GM13976 (cell line): ENCODE measurements around the gene DOCK4.

Experiments
- DNase-seq: peaks from one replicate; pipeline ENCODE4 v3.0.0; 2012; ENCODE audit warnings: low spot score
- in situ Hi-C: fragments of 300-500 bp; cut with MboI; formaldehyde crosslinking; loops from one replicate; pipeline ENCODE4 v1.12.0; 2022; ENCODE audit warnings: low sequenced_read_pairs, mixed read lengths, inconsistent platforms; ENCODE audit not compliant: unreplicated experiment
- TF ChIP-seq, protein P1 (sequence below): IDR thresholded peaks from 2 replicates; pipeline ENCODE4 v1.5.1; 2012; ENCODE audit warnings: borderline replicate concordance, mild to moderate bottlenecking; ENCODE audit not compliant: insufficient read depth; ENCODE audit errors: extremely low read depth, missing control alignments, control extremely low read depth

Gene DOCK4

DNA sequence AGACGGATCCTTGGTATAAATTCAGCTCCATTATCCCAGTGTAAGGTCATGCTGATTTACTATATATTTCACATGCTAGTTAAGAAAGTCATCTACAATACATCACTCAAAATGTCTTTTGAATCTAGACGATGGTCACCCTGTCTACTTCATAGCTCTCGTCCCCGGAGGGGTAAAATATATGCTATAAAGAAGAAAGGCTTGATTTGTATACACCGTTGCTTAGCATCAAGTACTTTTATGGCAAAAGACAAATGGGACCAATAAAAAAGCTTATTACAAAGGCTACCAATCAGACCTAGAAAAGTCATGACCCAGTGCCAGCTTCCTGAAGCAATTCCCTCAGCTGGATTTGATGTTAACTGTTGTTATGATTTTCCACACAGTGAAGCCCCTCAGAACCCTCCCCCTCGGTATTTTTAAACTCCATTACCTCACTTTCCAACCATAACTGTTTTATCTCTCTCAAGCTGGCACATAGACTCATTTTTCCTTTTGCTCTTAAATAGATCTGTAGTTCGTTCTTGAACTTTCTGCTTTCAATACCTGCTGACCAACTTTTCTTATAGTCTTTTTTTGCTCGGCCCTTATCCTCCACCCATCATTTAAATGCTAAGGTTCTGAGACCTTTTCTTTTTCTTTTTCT, 104.9 kb downstream of the DOCK4 start:
- no peak for DNase-seq
- TF ChIP-seq, protein P1, sequence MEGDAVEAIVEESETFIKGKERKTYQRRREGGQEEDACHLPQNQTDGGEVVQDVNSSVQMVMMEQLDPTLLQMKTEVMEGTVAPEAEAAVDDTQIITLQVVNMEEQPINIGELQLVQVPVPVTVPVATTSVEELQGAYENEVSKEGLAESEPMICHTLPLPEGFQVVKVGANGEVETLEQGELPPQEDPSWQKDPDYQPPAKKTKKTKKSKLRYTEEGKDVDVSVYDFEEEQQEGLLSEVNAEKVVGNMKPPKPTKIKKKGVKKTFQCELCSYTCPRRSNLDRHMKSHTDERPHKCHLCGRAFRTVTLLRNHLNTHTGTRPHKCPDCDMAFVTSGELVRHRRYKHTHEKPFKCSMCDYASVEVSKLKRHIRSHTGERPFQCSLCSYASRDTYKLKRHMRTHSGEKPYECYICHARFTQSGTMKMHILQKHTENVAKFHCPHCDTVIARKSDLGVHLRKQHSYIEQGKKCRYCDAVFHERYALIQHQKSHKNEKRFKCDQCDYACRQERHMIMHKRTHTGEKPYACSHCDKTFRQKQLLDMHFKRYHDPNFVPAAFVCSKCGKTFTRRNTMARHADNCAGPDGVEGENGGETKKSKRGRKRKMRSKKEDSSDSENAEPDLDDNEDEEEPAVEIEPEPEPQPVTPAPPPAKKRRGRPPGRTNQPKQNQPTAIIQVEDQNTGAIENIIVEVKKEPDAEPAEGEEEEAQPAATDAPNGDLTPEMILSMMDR, result no peak
- in situ Hi-C loops, result no loop called here

DNA sequence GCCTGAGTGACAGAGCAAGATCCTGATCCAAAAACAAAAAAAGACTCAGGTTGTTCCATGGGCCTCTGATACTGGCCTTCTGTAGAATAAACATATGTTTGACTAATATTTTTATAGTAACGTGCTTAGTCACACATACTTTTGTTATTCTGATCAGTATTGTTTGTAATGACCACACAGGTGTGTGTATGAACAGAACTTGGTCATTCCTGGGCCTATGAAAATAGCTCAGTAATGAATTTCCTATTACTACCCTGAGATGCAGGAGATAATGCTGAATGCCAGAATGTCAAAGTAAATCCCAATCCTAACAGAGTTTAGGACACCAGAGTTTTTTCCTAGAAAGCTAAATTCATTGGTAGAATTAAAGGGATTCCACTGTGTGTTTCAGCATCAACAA, 108.7 kb downstream of the DOCK4 start:
- TF ChIP-seq, protein P1, result no peak
- no peak for DNase-seq

DNA sequence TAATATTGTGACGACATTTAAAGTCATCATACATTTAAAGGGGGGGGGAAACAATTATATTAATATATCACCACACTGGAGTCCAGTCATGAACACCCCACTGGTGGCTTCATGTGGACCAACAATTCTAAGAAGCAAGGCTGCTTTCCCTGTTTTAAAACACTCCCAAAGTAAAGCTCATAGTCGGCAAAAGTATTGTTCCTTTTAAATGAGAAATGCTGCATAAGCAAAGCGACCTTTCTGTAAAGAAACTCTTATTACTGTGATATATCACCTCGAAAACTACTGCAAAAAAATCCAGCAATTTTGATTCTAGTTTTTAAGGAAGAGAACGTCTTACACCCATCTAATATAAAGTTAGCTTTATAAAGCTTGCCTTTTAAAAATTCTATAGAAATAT, 112.8 kb downstream of the DOCK4 start:
- no peak for DNase-seq
- in situ Hi-C loops, result no loop called here
- TF ChIP-seq, protein P1, result no peak

More for the DNA sequence above, 108.7 kb downstream of the DOCK4 start:
- in situ Hi-C loops, result no loop called here

DNA sequence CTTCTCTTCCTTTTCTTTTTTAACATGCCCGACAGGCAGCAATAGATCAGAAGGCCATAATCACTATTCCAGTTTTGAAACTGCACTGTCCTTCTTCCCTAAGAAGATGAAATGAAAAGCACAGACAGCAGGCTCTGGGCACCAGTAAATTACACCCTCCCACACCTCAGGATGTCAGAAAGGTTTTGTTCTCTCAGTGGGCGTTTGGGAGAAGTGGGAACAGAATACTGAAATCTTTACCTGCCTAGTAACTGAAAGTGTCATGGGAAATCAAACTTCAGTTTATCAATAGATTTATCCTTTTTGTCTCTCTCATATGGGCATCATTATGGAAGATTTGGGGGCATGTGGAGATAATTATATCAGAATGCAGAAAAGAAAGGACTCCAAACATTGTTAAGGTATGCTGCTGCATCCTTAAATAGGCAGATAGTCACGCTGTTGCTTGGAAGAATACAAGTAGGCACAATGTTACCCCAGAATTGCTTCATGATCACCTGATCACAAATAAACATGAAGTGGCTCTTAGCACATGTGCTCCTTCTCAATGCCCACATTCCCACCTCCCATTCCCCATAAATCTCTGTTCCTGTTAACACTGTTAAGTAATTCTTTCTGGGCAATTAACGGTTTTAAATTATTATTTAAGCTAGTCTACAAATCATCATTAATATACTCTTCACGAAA, 113.3 kb downstream of the DOCK4 start:
- DNase-seq, result no peak
- TF ChIP-seq, protein P1, result no peak
- in situ Hi-C loops, result no loop called here

DNA sequence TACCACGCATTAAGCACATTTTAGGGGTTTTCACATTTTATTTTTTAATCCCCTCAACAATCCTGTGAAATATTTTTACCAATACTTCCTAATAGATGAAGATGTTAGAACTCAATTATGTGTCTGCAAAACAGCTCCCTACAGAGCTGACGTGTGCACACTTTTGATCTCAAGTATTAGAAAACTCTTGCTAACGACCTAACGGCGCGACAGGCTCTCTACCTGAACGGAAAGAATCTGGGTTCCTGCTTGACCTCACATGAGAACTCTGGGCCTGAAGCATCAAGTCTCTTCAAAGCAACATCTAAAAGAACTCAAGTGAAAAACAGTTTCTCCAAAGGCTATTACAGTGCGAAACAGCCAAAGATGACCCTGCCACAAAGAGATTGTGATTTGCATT, 113.9 kb downstream of the DOCK4 start:
- TF ChIP-seq, protein P1, result no peak
- in situ Hi-C loops, result no loop called here

DNA sequence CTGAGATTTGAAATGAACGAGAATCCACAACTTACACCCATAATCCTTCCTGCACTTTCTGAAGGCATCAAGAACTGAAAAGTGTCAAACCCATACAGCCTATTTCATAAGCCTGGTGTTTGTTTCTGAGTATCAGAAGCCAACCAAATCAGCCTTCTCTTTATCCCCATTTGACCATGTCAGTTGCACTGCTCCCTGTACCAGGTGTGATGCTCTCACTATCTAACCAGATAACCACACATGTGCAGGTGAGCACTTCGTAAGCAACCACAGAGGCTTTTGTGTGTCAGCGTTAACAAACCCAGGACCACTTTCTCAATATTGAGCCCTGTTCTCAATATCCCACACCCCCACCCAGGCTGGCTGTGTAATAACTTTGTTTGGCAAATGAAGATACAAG, 114.4 kb downstream of the DOCK4 start:
- in situ Hi-C loops, result no loop called here
- TF ChIP-seq, protein P1, result no peak
- no peak for DNase-seq

More for the DNA sequence above, 113.9 kb downstream of the DOCK4 start:
- DNase-seq, result no peak
